Neural crest cell (in vitro differentiated cells): ENCODE data around the gene GPR15. TPM values are rescaled to one million over a fixed set of nuclear protein-coding genes. Genes with fewer than 3 reads are reported as not detected.

Experiments
- DNase-seq: peaks from one replicate; pipeline ENCODE4 v3.0.0; 2021; ENCODE audit warnings: low read depth, mixed read lengths, low spot score
- H3K27ac Mint-ChIP-seq: one replicate; pipeline ENCODE4 v1.8.0; 2021; ENCODE audit warnings: mild to moderate bottlenecking, mixed read lengths; ENCODE audit not compliant: unreplicated experiment
- H3K27me3 Mint-ChIP-seq: 2 replicates; pipeline ENCODE4 v1.8.0; 2021; ENCODE audit warnings: low read depth, mild to moderate bottlenecking, mixed read lengths
- H3K36me3 Mint-ChIP-seq: 2 replicates; pipeline ENCODE4 v1.8.0; 2021; ENCODE audit warnings: low read depth, mild to moderate bottlenecking, mixed read lengths
- H3K4me1 Mint-ChIP-seq: 2 replicates; pipeline ENCODE4 v1.8.0; 2021; ENCODE audit warnings: mixed read lengths
- H3K4me3 Mint-ChIP-seq: one replicate; pipeline ENCODE4 v1.8.0; 2021; ENCODE audit warnings: mild to moderate bottlenecking, mixed read lengths
- H3K9me3 Mint-ChIP-seq: 2 replicates; pipeline ENCODE4 v1.8.0; 2021; ENCODE audit warnings: mixed read lengths
- CTCF ChIP-seq: fragments of 200-600 bp; sonication (generic); conservative IDR thresholded peaks from 2 replicates; pipeline ENCODE4 v1.5.0; 2021; ENCODE audit warnings: antibody characterized with exemption, mild to moderate bottlenecking
- total RNA-seq: library from RNA; stranded (reverse); gene quantifications from 2 replicates; pipeline ENCODE4 v1.2.1, GENCODE V29; 2021

GPR15 gene
- total RNA-seq, 1 donor from 2014 or later, result not detected

GRCh38 chr3:98521897-98522543 lies 9.8 kb upstream of the GPR15 start:
- peak; percentile 22 for DNase-seq
- Mint-ChIP-seq H3K27ac (peak overlapping the region; percentile 64), H3K4me1 (peaks cover 39% of the 10 kb centered on the region), H3K36me3 (peaks cover 9% of the 10 kb centered on the region), H3K4me3 (peak overlapping the region; percentile 90), H3K27me3 (no peaks in the 10 kb centered on the region), H3K9me3 (peaks cover 2% of the 10 kb centered on the region)
- TF ChIP-seq CTCF, result no peak

DNA sequence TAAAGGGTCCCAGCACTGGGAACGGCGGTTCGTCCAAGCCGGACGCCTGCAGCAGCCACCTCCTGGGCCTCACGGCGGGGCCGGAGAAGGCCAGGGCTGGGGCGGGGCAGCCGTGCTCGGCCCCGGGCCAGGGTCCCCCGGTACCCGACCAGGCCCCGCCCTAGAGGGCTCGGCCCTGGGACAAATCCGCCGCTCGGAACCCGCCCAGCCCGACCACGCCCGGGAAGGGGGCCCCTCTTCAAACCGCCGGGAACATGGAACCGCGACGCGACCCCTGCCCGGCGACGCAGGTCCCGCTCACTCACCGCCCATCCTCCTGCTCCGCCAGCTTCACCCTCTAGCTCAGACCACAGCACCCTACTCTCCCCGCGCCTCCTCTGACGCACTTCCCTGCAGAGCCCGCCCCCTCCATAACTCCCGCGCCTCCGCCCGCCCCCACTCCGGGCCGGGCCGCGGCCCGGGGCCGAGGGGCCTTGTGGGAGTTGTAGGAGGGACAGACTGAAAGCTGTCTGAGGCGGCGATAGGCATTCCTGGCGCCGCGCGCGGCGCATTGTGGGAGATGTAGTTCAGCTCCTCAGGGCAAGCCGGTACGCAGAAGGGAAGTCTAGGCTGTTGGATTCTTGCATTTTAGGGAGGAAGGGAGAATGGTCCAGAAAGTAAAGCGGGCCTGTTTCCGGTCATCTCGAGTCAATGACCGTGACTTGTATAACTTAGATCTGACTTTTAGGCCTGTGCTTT lies 9.1 kb upstream of the GPR15 start, which contains the start of gene CLDND1:
Gene CLDND1, minus strand, starts transcription at position 359 of the 738 bp plus-strand sequence. CDS start 1,478 bp downstream, outside the sequence.
- TF ChIP-seq CTCF, result no peak
- peak within 1 kb of the TSS; percentile 97 for H3K27ac Mint-ChIP-seq
- peaks cover 39% of the 10 kb centered on the region for H3K4me1 Mint-ChIP-seq
- H3K27me3 Mint-ChIP-seq, result no peaks in the 10 kb centered on the region
- DNase-seq, result peak; percentile 88
- peak within 1 kb of the TSS; percentile 90 for H3K4me3 Mint-ChIP-seq
- peaks cover 9% of the 10 kb centered on the region for H3K36me3 Mint-ChIP-seq
- peaks cover 2% of the 10 kb centered on the region for H3K9me3 Mint-ChIP-seq

DNA sequence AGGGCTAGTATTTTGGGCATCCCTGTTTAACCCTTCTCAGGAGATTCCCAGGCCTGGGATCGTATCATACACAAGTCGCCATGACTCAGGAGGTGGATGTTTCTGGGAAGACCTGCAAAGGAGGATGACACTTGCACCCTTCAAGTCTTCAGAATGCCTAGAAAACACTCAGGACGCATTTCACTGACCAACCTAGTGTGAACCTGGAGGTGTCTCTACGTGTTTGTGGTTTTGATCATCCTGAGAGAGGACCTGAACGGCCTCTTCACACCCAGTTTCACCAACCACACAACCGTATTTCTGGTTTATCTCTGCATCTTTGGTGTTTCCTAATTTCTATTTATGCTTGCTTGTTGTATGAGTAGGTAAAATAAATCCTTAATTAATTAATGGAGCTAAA lies 6.3 kb upstream of the GPR15 start:
- H3K27ac Mint-ChIP-seq, result no peak overlapping the region
- peaks cover 2% of the 10 kb centered on the region for H3K9me3 Mint-ChIP-seq
- no peak overlapping the region for H3K4me3 Mint-ChIP-seq
- no peak for TF ChIP-seq CTCF
- DNase-seq, result no peak
- peaks cover 28% of the 10 kb centered on the region for H3K4me1 Mint-ChIP-seq
- H3K27me3 Mint-ChIP-seq, result no peaks in the 10 kb centered on the region
- no peaks in the 10 kb centered on the region for H3K36me3 Mint-ChIP-seq

DNA sequence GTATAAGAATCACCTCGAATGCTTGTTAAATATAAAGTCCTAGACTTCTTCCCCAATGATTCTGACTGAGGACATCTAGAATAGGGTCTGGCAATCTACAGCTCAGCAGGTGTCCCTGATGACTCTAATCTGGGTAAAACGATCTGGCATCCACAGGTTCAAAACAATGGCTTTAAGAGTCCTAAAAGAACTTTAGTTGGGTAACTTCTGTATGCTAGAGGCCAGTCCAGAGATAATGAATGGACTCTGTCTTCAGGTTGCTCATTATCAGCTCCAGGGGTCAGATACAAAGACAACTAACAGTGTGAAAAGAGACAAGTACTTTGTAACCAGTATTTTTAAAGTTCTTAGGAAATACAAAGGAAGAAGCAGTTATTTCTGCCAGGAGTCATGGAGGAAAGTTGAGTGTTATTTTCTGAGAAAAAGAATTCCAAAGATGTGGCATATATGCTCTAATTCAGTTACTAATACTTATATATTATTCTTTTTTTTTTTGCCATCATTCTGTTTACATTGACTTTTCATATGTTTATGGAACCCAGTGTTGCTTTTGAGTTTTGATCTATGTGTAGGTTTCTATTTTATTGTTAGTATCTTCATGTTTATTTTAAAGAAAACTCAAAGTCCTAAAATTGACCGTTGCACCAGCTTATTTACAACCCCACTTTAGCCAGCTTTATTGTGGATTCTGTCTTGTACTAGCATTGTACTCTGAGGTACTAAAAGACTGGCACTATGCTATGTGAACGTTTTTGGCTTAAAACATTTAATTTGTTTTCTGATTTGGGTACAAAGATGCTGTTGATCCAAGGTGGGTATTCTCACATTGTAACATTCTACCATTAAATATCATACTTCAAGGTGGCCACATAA lies 3.1 kb upstream of the GPR15 start:
- no peak for DNase-seq
- Mint-ChIP-seq H3K27me3 (no peaks in the 10 kb centered on the region), H3K27ac (no peak overlapping the region), H3K36me3 (no peaks in the 10 kb centered on the region), H3K4me1 (peaks cover 4% of the 10 kb centered on the region), H3K4me3 (no peak overlapping the region), H3K9me3 (no peaks in the 10 kb centered on the region)
- TF ChIP-seq CTCF, result no peak

DNA sequence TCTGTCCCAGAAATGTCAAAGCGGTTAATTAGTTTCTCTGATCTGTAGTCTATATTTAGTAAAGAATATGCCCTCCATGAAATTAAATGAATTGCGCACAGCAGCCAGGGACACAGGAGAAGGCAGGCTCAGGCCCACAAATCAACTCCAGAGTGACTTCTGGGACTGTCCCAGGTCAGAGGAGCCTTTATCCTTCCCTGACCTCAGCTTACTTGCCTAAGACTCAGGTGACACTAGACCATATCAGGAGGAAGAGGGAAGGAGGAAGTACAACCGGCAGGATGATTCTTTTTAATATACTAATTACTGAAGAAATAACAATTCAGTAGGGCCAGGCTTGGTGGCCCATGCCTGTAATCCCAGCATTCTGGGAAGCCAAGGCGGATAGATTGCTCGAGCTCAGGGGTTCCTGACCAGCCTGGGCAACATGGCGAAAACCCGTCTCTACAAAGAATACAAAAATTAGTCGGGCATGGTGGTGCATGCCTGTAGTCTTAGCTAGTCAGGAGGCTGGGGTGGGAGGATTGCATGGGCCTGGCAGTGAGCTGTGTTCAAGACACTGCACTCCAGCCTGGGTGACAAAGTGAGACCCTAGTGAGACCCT lies 1.8 kb upstream of the GPR15 start:
- no peak for TF ChIP-seq CTCF
- Mint-ChIP-seq H3K27ac (peak overlapping the region; percentile 59), H3K27me3 (no peaks in the 10 kb centered on the region), H3K4me1 (peaks cover 4% of the 10 kb centered on the region), H3K9me3 (no peaks in the 10 kb centered on the region), H3K4me3 (no peak overlapping the region), H3K36me3 (no peaks in the 10 kb centered on the region)
- no peak for DNase-seq
